Panc1 (cell line): ENCODE results near the gene ASTN2. TPM values are rescaled to one million over a fixed set of nuclear protein-coding genes. Genes with fewer than 3 reads are reported as not detected.

Experiments used
- ATAC-seq: fragments of 200-7000 bp; cut with Tn5 transposase; 2 replicates; pipeline ENCODE4 v1.9.1; 2020; ENCODE audit warnings: mild to moderate bottlenecking, moderate library complexity
- BruUV-seq: library from RNA; stranded (reverse); fragments of 400-500 nt; replicated peaks from 2 replicates; lab custom pipeline; 2021; lab: Mats Ljungman, UMichigan
- CTCF ChIA-PET: fragments of 300-600 bp; sonication (Branson Sonifier 250); formaldehyde crosslinking; loops from one replicate; lab custom pipeline; 2022; ENCODE audit warnings: antibody characterized with exemption; lab: Charles Lee
- POLR2A ChIA-PET: fragments of 300-600 bp; sonication (Branson Sonifier 250); formaldehyde crosslinking; loops from one replicate; lab custom pipeline; 2022; ENCODE audit warnings: antibody characterized with exemption; lab: Charles Lee
- DNase-seq: peaks from one replicate; pipeline ENCODE4 v3.0.0-alpha.2; 2010; ENCODE audit warnings: low read depth, low spot score
- H3K27ac ChIP-seq: 2 replicates; pipeline ENCODE4 v1.5.1; 2011; ENCODE audit warnings: mild to moderate bottlenecking, low read length, inconsistent platforms
- H3K27me3 ChIP-seq: fragments of 200-500 bp; sonication (Bioruptor generic); 2 replicates; pipeline ENCODE4 v1.6.0; 2014; ENCODE audit warnings: low read length, inconsistent platforms; ENCODE audit not compliant: control insufficient read depth, insufficient read depth
- H3K36me3 ChIP-seq: fragments of 200-500 bp; sonication (Bioruptor generic); 2 replicates; pipeline ENCODE4 v1.5.1; 2014; ENCODE audit warnings: inconsistent platforms, mild to moderate bottlenecking, low read length, moderate library complexity; ENCODE audit not compliant: control insufficient read depth, insufficient read depth
- H3K4me1 ChIP-seq: 2 replicates; pipeline ENCODE4 v1.5.1; 2011; ENCODE audit warnings: inconsistent platforms, mild to moderate bottlenecking, low read length, moderate library complexity; ENCODE audit not compliant: control insufficient read depth, insufficient read depth
- H3K4me3 ChIP-seq, 2 experiments: 2 replicates each; pipeline ENCODE4 v1.5.1; 2011 to 2012; ENCODE audit warnings: low read depth in 2 of 2, low read length in 2 of 2, mild to moderate bottlenecking in 2 of 2, inconsistent platforms in 1 of 2, moderate library complexity in 1 of 2
- H3K9me3 ChIP-seq: fragments of 200-500 bp; sonication (Bioruptor generic); 2 replicates; pipeline ENCODE4 v1.5.1; 2014; ENCODE audit warnings: low read depth, mild to moderate bottlenecking, inconsistent platforms, low read length, moderate library complexity; ENCODE audit not compliant: control insufficient read depth, insufficient read depth
- POLR2AphosphoS5 ChIP-seq: IDR thresholded peaks from 2 replicates; pipeline ENCODE4 v1.6.1; 2012; ENCODE audit warnings: mild to moderate bottlenecking, low read depth, low read length, moderate library complexity
- SIN3A ChIP-seq: IDR thresholded peaks from 2 replicates; pipeline ENCODE4 v1.6.1; 2012; ENCODE audit warnings: low read depth, mild to moderate bottlenecking, low read length, moderate library complexity, borderline replicate concordance; ENCODE audit not compliant: insufficient read depth
- TCF7L2 ChIP-seq: IDR thresholded peaks from 2 replicates; pipeline ENCODE4 v1.6.1; 2011; ENCODE audit warnings: mild to moderate bottlenecking, low read depth, low read length, inconsistent platforms
- in situ Hi-C: cut with HindIII; loops from 2 replicates; pipeline ENCODE4 v1.10.0; 2016; ENCODE audit warnings: low sequenced_read_pairs, low pct_unique_long_range_greater_than_20kb
- intact Hi-C: fragments of 100-400 bp; cut with micrococcal nuclease; formaldehyde crosslinking; loops from one replicate; pipeline ENCODE4 v1.10.0; 2022; ENCODE audit not compliant: unreplicated experiment
- total RNA-seq: library from RNA; stranded (reverse); gene quantifications from one replicate; pipeline ENCODE4 v1.2.1, GENCODE V29; 2021; ENCODE audit not compliant: unreplicated experiment
- TF ChIP-seq, protein P1 (sequence below): fragments of 450-650 bp; IDR thresholded peaks from 2 replicates; pipeline ENCODE4 v1.5.1; 2017; ENCODE audit warnings: mild to moderate bottlenecking
- TF ChIP-seq, protein P2 (sequence below), 2 experiments: IDR thresholded peaks; 2 replicates each; pipeline ENCODE4 v1.6.1; 2011 to 2012; ENCODE audit warnings: low read depth in 2 of 2, control low read depth in 1 of 2, low read length in 1 of 2, mild to moderate bottlenecking in 1 of 2, moderate library complexity in 1 of 2; ENCODE audit not compliant: insufficient read depth in 1 of 2

Gene ASTN2
- total RNA-seq, 1 experiment from 2014 or later: 3.9 TPM

DNA sequence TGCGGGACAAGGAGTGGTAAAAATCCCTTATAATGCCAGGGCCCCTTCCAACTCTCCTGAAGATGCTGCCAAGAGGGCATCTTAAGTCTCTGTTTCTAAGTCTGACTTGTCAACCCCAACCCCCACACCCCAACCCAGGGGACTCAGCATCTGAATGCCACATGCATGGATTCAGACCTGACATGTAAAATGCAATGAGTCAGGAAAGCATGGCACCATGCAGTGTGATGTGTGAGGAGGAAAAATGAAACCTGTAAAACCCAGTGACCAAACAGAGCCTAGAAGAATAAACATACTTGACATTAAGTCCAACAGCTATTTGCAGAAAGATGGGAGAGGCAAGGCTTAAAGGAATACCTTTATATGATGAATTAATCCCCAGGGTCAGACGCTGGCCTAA is 112.4 kb downstream of the ASTN2 start:
- intact Hi-C loops: no loop called here
- no peaks in the 10 kb centered on the region for H3K27me3 ChIP-seq
- no peaks in the 10 kb centered on the region for H3K36me3 ChIP-seq
- TF ChIP-seq SIN3A (no peak), TCF7L2 (no peak), POLR2AphosphoS5 (no peak)
- TF ChIP-seq, protein P1, sequence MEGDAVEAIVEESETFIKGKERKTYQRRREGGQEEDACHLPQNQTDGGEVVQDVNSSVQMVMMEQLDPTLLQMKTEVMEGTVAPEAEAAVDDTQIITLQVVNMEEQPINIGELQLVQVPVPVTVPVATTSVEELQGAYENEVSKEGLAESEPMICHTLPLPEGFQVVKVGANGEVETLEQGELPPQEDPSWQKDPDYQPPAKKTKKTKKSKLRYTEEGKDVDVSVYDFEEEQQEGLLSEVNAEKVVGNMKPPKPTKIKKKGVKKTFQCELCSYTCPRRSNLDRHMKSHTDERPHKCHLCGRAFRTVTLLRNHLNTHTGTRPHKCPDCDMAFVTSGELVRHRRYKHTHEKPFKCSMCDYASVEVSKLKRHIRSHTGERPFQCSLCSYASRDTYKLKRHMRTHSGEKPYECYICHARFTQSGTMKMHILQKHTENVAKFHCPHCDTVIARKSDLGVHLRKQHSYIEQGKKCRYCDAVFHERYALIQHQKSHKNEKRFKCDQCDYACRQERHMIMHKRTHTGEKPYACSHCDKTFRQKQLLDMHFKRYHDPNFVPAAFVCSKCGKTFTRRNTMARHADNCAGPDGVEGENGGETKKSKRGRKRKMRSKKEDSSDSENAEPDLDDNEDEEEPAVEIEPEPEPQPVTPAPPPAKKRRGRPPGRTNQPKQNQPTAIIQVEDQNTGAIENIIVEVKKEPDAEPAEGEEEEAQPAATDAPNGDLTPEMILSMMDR: no peak
- TF ChIP-seq, protein P2, sequence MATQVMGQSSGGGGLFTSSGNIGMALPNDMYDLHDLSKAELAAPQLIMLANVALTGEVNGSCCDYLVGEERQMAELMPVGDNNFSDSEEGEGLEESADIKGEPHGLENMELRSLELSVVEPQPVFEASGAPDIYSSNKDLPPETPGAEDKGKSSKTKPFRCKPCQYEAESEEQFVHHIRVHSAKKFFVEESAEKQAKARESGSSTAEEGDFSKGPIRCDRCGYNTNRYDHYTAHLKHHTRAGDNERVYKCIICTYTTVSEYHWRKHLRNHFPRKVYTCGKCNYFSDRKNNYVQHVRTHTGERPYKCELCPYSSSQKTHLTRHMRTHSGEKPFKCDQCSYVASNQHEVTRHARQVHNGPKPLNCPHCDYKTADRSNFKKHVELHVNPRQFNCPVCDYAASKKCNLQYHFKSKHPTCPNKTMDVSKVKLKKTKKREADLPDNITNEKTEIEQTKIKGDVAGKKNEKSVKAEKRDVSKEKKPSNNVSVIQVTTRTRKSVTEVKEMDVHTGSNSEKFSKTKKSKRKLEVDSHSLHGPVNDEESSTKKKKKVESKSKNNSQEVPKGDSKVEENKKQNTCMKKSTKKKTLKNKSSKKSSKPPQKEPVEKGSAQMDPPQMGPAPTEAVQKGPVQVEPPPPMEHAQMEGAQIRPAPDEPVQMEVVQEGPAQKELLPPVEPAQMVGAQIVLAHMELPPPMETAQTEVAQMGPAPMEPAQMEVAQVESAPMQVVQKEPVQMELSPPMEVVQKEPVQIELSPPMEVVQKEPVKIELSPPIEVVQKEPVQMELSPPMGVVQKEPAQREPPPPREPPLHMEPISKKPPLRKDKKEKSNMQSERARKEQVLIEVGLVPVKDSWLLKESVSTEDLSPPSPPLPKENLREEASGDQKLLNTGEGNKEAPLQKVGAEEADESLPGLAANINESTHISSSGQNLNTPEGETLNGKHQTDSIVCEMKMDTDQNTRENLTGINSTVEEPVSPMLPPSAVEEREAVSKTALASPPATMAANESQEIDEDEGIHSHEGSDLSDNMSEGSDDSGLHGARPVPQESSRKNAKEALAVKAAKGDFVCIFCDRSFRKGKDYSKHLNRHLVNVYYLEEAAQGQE (IDR thresholded peaks at IDR 0.05; ENCODE audit: insufficient read depth in 1 of 2, low read depth in 2 of 2, low read length in 1 of 2): no peak
- ATAC-seq (no peak), DNase-seq (no peak)
- ChIA-PET POLR2A (no interaction called here), CTCF (no interaction called here)
- no peaks in the 10 kb centered on the region for H3K9me3 ChIP-seq
- H3K4me1 ChIP-seq: no peaks in the 10 kb centered on the region
- no peak overlapping the region for H3K27ac ChIP-seq
- no peak overlapping the region for H3K4me3 ChIP-seq
- BruUV-seq: no TSS peak
- in situ Hi-C loops: no loop called here

DNA sequence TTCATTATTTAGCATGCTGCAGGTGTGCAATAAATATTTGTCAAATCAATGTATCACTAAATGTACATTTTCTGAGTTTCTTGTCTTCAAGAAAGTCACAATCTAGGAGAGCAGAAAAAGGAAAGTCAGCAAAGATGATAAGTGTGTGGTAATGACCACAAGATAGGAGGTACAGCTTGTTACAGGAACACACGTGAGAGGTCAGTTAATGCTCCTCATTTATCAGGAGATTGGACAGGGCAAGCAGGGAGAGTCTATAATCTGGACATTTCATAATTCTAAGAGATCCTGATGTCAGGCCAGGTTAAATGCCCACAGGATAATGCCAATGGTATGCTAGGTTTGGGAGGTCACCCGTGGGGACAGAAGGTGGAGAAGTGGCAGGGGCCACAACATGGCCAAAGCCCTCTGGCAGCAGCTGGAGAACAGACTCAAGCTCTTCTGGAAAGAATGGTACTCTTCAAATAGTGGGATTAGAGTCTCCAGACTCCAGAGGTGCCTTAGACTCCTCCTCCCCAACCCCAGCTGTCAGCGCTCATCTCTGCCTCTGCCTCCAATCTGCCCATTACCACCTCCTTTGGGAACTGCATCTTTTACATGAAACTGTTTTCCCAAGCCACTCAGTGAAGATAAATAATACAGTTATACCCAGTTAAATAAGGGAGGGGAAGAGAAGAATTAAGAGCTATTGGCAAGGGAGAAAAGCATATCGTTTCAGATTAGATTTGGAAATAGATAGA is 114.3 kb downstream of the ASTN2 start:
- no TSS peak for BruUV-seq
- H3K27ac ChIP-seq: no peak overlapping the region
- DNase-seq (no peak), ATAC-seq (no peak)
- TF ChIP-seq, protein P1: no peak
- TF ChIP-seq SIN3A: no peak
- TF ChIP-seq, protein P2 (IDR thresholded peaks at IDR 0.05; ENCODE audit: insufficient read depth in 1 of 2, low read depth in 2 of 2, low read length in 1 of 2): no peak
- no peak for TF ChIP-seq POLR2AphosphoS5
- TF ChIP-seq TCF7L2: no peak
- intact Hi-C loops: no loop called here
- no peaks in the 10 kb centered on the region for H3K9me3 ChIP-seq
- ChIA-PET POLR2A (no interaction called here), CTCF (no interaction called here)
- no peaks in the 10 kb centered on the region for H3K27me3 ChIP-seq
- in situ Hi-C loops: no loop called here
- H3K4me1 ChIP-seq: no peaks in the 10 kb centered on the region
- no peak overlapping the region for H3K4me3 ChIP-seq
- no peaks in the 10 kb centered on the region for H3K36me3 ChIP-seq
